CD4-positive, alpha-beta T cell treated with Interleukin-17A for 4 hours (primary cell): ENCODE data around the gene ANKFN1.
"Not testable (repeated sequence)": the region's sequence is repeated elsewhere in the genome, so short reads cannot be mapped to it uniquely, and the experiment has no call there.

Source experiments
- DNase-seq: peaks from one replicate; pipeline ENCODE4 v3.0.0-alpha.2; 2020; ENCODE audit warnings: mixed read lengths

Gene ANKFN1

DNA sequence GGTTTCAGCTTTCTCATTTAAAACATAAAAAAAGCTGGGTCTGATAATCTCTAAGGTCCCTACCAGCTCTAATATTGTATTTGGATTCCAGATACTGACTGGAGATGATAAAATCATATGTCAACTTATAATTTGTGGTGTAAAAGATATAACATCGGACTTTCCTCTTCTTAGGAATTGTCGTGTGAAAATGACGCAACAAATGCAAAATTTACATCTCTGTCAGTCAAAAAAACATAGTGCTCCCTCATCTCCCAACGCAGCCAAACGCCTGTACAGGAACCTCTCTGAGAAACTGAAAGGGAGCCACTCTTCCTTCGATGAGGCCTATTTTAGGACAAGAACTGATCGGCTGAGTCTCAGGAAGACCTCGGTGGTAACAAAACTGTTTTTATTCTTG lies 197.3 kb downstream of the ANKFN1 start:
- no peak for DNase-seq

GRCh38 chr17:56351675-56352074 lies 198.4 kb downstream of the ANKFN1 start:
- DNase-seq: no peak

DNA sequence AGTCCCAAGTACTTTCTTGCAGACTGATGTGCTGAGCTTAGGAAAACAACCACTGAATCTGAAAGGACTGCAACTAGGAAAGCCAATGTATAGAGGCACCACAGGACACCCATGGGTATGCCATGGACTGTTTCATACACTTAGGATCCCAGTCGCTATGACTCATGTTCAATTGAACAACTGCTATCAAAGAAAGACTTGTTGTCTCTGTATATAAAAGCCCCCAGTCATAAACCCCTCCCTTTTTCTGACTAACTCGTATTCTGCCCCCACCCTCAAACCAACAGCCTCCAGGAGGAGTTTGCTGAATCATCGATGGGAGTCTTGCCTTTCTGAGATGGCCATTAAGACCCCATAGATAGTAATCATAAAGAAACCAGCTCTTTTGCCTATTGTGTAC lies 205.4 kb downstream of the ANKFN1 start:
- no peak for DNase-seq

GRCh38 chr17:56359518-56359917 lies 206.2 kb downstream of the ANKFN1 start:
- no peak for DNase-seq

GRCh38 chr17:56367366-56367765 lies 214.1 kb downstream of the ANKFN1 start:
- no peak for DNase-seq

DNA sequence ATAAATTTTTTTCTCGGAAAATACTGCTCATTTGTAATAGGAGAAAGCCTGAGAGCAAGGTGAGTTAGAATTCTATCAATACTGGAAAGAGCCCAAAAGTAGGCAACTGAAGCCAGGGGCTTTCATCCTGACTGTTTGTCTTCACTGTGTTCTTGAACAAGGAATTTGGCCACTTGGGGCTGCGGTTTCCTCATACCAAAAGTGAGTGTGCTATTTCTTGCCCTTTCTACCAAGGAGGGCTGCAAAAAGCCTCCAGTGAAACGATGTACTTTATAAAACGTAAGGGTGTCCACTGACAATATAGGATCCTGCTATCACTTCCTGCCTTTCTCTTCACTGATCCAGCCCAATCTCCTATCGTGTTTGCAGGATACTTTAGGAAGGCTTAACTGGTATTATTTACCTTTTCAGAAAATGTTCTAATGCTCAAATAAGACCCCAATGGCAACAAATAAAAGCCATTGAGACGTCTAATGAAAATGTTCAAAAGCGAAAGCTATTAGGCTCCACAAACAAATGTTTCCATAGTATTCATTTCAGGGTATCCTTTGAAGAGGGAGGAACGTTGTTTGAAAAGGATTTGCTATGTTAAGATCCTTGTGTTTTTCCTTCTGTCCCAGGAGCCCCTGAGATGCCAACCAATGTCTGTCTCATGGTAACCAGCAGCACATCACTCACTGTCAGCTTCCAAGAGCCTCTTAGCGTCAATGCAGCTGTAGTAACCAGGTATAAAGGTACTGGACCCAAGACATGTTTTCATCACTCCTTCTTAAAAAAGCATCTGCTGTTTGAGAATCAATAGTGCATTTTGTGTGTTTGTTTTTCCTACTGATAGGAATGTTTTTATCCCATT lies 220.9 kb downstream of the ANKFN1 start:
- no peak for DNase-seq

GRCh38 chr17:56389356-56389755 lies 236.1 kb downstream of the ANKFN1 start:
- DNase-seq: no peak

- no peak for DNase-seq
These were observed 239.0 kb downstream of the ANKFN1 start for GRCh38 chr17:56392321-56392720.

GRCh38 chr17:56393156-56393555 lies 239.9 kb downstream of the ANKFN1 start:
- DNase-seq: no peak

DNA sequence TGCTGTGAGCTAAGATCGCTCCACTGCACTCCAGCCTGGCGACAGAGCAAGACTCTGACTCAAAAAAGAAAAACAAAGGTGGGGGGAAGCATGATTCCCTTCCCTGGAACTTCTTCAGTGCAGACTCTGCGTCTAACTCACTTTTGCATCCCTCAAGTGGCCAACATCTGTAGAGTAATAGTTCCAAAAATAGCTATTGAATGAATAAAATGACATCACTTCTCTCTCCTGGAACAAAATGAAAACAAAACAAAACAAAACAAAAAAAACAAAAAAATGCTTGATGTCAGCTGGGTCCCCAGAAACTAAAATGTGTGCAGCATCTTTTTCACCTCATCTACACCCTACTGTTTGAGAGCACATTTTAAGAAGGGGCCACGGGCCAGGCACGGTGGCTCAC lies 242.5 kb downstream of the ANKFN1 start:
- no peak for DNase-seq

DNA sequence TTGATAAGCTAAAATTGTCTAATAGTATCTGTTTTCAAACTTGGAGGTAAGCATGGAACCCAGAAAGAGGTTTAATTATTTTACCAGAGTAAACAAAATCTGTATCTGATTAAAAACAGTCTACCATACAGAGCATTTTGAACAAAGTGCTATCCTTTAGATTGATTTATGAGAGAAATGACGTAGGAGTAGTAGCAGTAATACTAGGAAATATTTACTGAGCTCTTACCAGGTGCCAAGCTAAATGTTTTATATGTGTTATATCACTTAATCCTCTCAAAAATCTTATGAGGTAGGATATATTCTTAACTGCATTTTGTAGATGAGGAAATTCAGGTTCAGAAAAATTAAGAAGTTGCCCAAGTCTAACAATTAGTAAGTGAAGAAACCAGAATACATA lies 253.8 kb downstream of the ANKFN1 start:
- DNase-seq: no peak

DNA sequence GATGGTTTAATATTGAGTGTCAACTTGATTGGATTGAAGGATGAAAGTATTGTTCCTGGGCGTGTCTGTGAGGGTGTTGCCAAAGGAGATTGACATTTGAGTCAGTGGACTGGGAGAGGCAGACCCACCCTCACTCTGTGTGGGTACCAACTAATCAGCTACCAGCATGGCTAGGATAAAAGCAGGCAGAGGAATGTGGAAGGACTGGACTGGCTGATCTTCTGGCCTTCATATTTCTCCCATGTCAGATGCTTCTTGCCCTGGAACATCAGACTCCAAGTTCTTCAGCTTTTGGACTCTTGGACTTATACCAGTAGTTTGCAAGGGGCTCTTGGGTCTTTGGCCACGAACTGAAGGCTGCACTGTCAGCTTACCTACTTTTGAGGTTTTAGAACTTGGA lies 259.1 kb downstream of the ANKFN1 start:
- not testable (repeated sequence) for DNase-seq

GRCh38 chr17:56416682-56417351 lies 263.5 kb downstream of the ANKFN1 start:
- DNase-seq: no peak

- DNase-seq: no peak
These were observed 270.7 kb downstream of the ANKFN1 start for GRCh38 chr17:56424005-56424404.

- DNase-seq: no peak
These were observed 271.3 kb downstream of the ANKFN1 start for GRCh38 chr17:56424543-56425044.

GRCh38 chr17:56425483-56425882 lies 272.2 kb downstream of the ANKFN1 start:
- DNase-seq: no peak

DNA sequence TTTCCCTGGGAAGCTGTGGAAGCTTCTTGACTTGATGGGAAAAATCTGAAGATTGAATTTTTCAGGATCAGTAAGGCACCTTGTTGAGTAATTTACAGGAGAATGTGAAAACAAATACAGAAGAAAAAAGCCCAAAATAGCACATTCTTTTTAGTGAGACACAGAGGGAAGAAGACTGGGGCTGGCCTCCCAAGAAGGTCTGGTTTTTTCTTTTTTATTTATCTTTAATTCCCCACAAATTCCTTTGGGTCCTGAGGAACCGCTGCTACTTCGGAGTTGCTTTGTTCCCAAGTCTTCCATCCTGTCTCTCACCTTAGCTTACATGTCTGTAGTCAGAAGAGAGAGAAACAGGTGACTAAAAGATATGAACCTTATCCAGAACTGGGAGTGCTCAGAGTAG lies 273.6 kb downstream of the ANKFN1 start:
- no peak for DNase-seq

GRCh38 chr17:56431736-56432135 lies 278.5 kb downstream of the ANKFN1 start:
- DNase-seq: no peak

DNA sequence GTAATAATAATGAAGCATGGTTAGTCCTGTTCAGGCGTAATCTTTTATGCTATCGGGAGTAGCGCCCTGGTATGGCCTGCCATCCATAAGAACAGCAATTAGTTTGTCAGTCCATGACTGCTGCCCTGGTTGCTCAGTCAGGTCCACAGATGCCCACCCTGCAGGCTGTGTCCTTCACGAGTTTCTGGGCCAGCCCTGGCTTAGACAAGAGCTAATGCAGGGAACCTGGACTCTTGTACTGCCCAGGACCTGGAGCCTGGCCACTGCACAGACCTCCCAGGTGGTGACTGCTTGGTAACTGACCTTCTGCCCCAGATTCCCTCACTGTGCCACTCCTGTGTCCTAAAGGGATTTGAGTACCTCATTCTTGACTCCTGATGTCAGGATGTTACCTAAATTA lies 279.2 kb downstream of the ANKFN1 start:
- DNase-seq: no peak

DNA sequence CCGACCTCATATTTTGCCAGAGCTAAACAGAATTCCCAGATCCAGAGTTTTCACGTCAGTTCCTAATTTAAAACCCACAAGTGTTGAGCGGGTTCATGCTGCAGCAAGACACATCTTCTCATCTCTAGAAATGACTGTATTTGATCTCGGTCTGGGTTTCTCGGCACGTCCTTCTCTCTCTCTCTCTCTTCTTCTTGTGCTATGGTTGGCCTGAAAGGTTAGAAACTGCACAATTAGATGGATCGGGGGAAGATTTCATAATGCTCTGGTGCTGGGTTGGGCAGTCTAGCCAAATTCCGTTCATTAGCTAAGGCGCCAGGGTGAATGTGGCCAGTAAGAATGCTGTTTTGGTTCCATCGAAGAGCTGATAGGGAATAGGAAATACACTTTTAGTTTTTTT lies 281.3 kb downstream of the ANKFN1 start:
- DNase-seq: no peak

DNA sequence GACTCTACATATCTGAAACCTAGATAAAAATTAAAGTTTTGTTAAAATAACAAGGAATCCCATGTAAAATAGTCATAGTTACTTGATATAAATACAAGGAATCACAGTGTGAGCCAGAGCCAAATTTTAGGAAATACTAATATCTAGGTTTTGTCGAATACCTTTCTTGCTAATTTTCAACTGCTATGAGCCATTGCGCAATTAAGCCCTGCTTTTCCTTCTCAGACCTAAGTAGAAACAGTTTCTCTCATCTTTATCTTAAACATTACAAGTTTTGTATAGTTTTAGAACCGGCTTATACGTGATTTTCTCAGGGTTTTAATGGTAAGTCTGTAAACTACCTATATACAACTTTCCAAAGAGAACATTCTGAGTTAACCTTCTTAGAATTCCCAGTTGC lies 282.9 kb downstream of the ANKFN1 start:
- no peak for DNase-seq

DNA sequence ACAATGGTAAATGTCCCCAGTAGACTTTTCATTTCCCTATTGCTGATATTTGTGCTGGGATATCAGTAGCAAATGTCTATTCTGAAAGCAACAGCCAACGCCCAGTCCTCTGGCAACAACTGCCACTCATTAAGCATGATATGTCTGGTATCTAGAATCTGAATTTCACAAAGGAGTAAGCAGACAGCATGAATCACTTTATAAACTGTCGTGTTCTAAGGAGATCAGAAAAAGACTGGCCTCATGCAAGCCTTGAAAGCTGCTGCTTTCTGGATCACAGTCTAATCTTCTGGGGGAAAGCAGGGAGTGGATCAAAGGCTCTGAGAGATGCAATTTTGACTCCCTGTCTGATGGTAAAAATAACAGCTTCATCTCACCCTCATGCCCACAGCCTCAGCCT lies 287.1 kb downstream of the ANKFN1 start:
- no peak for DNase-seq

DNA sequence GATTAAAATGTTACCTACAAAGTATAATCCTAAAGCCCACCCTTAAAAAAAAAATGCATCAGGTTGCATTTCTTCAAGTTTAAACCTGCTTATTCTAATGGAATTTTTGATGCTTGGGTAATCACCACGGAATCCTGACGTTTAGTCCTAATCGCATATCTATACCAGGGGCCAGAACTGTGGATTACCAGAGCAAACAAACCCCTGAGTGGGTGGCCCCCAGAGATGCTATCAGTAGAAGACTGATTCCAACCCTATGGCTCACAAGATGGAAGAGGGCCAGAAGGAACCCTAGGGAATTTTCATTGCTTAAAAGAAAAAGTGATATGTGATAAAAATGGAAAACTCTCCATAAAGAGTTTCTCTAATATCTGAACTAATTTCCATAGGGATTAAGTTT lies 288.0 kb downstream of the ANKFN1 start:
- DNase-seq: no peak

DNA sequence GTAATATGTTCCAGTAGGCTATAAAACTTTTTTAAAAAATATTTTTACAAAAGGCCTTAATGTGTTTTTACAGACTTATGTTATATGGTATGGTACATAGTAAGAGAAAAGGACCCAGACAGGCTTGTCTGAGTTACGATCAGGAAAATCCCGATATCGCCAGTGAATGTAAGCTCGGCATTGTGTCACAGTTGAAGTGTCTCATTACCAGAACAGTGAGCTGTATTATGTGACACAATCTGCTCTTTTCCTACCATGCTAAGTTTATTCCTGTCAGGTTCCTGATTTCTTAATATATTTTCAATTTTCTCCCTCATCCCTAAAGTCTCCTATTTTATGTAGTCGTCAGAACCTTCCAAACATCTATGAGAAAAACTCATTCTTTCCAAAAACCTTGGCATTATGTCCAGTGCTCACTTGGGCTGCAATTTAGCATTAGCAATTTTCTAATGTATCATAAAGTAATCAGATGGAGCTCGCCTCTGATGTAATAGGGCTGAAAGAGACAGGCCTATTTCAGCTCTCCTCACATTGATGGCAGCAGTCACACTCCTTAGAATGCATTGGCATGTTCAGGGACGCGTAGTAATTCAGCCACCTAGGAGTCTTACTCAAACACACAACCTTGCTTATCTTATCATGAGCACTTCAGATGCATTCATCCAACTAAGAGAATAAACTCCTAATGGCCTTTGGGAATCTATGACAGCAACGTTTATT lies 292.6 kb downstream of the ANKFN1 start:
- no peak for DNase-seq
